HepG2 (cell line): ENCODE results near the gene CORO7. TPM values are rescaled to one million over a fixed set of nuclear protein-coding genes. Genes with fewer than 3 reads are reported as not detected.

ENCODE experiments used
- ADNP ChIP-seq: sonication (generic); formaldehyde crosslinking; IDR thresholded peaks from 2 replicates; pipeline ENCODE4 v1.4.0; 2020; ENCODE audit warnings: missing genetic modification reagents
- BCL6 ChIP-seq: IDR thresholded peaks from 2 replicates; pipeline ENCODE4 v1.6.1; 2016; ENCODE audit warnings: missing genetic modification reagents, missing compliant biosample characterization
- E2F5 ChIP-seq: sonication (generic); formaldehyde crosslinking; conservative IDR thresholded peaks from 2 replicates; pipeline ENCODE4 v1.4.0; 2020; ENCODE audit warnings: missing genetic modification reagents
- EEA1 ChIP-seq: sonication (generic); formaldehyde crosslinking; IDR thresholded peaks from 2 replicates; pipeline ENCODE4 v1.5.1; 2020; ENCODE audit warnings: mild to moderate bottlenecking, missing genetic modification reagents, borderline replicate concordance
- GABPB1 ChIP-seq: IDR thresholded peaks from 2 replicates; pipeline ENCODE4 v1.6.1; 2016; ENCODE audit warnings: mild to moderate bottlenecking, missing genetic modification reagents, moderate library complexity, missing compliant biosample characterization
- HDAC6 ChIP-seq: fragments of 200-600 bp; sonication (generic); IDR thresholded peaks from 2 replicates; pipeline ENCODE4 v1.7.0; 2017; ENCODE audit warnings: mild to moderate bottlenecking, antibody characterized with exemption, low read length, low read depth
- HOXA3 ChIP-seq: sonication (generic); formaldehyde crosslinking; IDR thresholded peaks from 2 replicates; pipeline ENCODE4 v1.5.0; 2020; ENCODE audit warnings: missing genetic modification reagents
- KDM1A ChIP-seq: IDR thresholded peaks from 2 replicates; pipeline ENCODE4 v1.6.1; 2016; ENCODE audit warnings: missing compliant biosample characterization
- MED13 ChIP-seq: sonication (generic); formaldehyde crosslinking; IDR thresholded peaks from 2 replicates; pipeline ENCODE4 v1.5.0; 2020; ENCODE audit warnings: missing genetic modification reagents
- NRL ChIP-seq: sonication (generic); formaldehyde crosslinking; IDR thresholded peaks from 2 replicates; pipeline ENCODE4 v1.5.0; 2020; ENCODE audit warnings: missing genetic modification reagents, mild to moderate bottlenecking, moderate library complexity, borderline replicate concordance
- RBAK ChIP-seq: sonication (generic); formaldehyde crosslinking; IDR thresholded peaks from 2 replicates; pipeline ENCODE4 v1.5.1; 2020; ENCODE audit warnings: mild to moderate bottlenecking, missing genetic modification reagents
- RXRB ChIP-seq: IDR thresholded peaks from 2 replicates; pipeline ENCODE4 v1.6.1; 2016; ENCODE audit warnings: borderline replicate concordance, missing genetic modification reagents, missing compliant biosample characterization
- SALL1 ChIP-seq: sonication (generic); formaldehyde crosslinking; IDR thresholded peaks from 2 replicates; pipeline ENCODE4 v1.8.0; 2022; ENCODE audit warnings: mild to moderate bottlenecking, missing genetic modification reagents
- SMC3 ChIP-seq: IDR thresholded peaks from 2 replicates; pipeline ENCODE4 v1.6.1; 2011; ENCODE audit warnings: low read length, improper control_type of control experiment
- SP5 ChIP-seq: IDR thresholded peaks from 2 replicates; pipeline ENCODE4 v1.6.1; 2016; ENCODE audit warnings: low read depth, borderline replicate concordance
- ZBTB8A ChIP-seq: sonication (generic); formaldehyde crosslinking; IDR thresholded peaks from 2 replicates; pipeline ENCODE4 v1.4.0; 2020; ENCODE audit warnings: mild to moderate bottlenecking, low read depth, missing genetic modification reagents, borderline replicate concordance
- ZNF138 ChIP-seq: sonication (generic); formaldehyde crosslinking; IDR thresholded peaks from 2 replicates; pipeline ENCODE4 v1.5.0; 2020; ENCODE audit warnings: mild to moderate bottlenecking, low read depth, missing genetic modification reagents
- ZNF335 ChIP-seq: sonication (generic); formaldehyde crosslinking; IDR thresholded peaks from 2 replicates; pipeline ENCODE4 v1.4.0; 2020; ENCODE audit warnings: missing genetic modification reagents
- ZNF382 ChIP-seq: sonication (generic); formaldehyde crosslinking; IDR thresholded peaks from 2 replicates; pipeline ENCODE4 v1.5.0; 2020; ENCODE audit warnings: missing genetic modification reagents, mild to moderate bottlenecking, borderline replicate concordance
- ZNF737 ChIP-seq: sonication (generic); formaldehyde crosslinking; IDR thresholded peaks from 2 replicates; pipeline ENCODE4 v1.5.0; 2020; ENCODE audit warnings: missing genetic modification reagents, mild to moderate bottlenecking, borderline replicate concordance
- polyA plus RNA-seq, 8 experiments: library from polyadenylated mRNA; depleted of rRNA in 3 of 8; stranded (reverse) in 7 of 8; unstranded in 1 of 8; fragments of >200 nt; fragmentation: Illumina TruSeq in 4 of 8; extraction: Trizol in 4 of 8; gene quantifications; 2 replicates each; pipeline versions ENCODE4 v1.2.1 to v1.2.3, GENCODE V29; 2011 to 2016; ENCODE audit warnings: low read depth in 4 of 8, missing spikeins in 1 of 8, mixed read lengths in 1 of 8; ENCODE audit not compliant: insufficient read depth in 1 of 8
- total RNA-seq, 5 experiments: library from RNA; depleted of rRNA; stranded (reverse); fragments of >200 nt; fragmentation: Illumina TruSeq; extraction: Trizol; gene quantifications; 2 replicates each; pipeline ENCODE4 v1.2.3, GENCODE V29; 2016; ENCODE audit warnings: low read depth in 1 of 5
- TF ChIP-seq, protein P1 (sequence below): sonication (generic); formaldehyde crosslinking; IDR thresholded peaks from 2 replicates; pipeline ENCODE4 v1.4.0; 2020; ENCODE audit warnings: missing genetic modification reagents
- TF ChIP-seq, protein P2 (sequence below): sonication (generic); formaldehyde crosslinking; IDR thresholded peaks from 2 replicates; pipeline ENCODE4 v1.5.1; 2020; ENCODE audit warnings: mild to moderate bottlenecking, missing genetic modification reagents, moderate library complexity

Gene CORO7
- total and polyA plus RNA-seq, 2 of the 13 experiments (the other 11 are each of a cell fraction or from before 2014, with no cell fraction given), result 9.9 to 14.3 TPM

GRCh38 chr16:4309833-4310266, 106.5 kb downstream of the CORO7 start (continued):
- TF ChIP-seq, protein P1, sequence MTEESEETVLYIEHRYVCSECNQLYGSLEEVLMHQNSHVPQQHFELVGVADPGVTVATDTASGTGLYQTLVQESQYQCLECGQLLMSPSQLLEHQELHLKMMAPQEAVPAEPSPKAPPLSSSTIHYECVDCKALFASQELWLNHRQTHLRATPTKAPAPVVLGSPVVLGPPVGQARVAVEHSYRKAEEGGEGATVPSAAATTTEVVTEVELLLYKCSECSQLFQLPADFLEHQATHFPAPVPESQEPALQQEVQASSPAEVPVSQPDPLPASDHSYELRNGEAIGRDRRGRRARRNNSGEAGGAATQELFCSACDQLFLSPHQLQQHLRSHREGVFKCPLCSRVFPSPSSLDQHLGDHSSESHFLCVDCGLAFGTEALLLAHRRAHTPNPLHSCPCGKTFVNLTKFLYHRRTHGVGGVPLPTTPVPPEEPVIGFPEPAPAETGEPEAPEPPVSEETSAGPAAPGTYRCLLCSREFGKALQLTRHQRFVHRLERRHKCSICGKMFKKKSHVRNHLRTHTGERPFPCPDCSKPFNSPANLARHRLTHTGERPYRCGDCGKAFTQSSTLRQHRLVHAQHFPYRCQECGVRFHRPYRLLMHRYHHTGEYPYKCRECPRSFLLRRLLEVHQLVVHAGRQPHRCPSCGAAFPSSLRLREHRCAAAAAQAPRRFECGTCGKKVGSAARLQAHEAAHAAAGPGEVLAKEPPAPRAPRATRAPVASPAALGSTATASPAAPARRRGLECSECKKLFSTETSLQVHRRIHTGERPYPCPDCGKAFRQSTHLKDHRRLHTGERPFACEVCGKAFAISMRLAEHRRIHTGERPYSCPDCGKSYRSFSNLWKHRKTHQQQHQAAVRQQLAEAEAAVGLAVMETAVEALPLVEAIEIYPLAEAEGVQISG (CRISPR knock-in tag), result 0 out of 2 replicates have a peak, but pooled peaks have one; percentile 44
- no peak for TF ChIP-seq HDAC6
- no peak for TF ChIP-seq ZNF382 (CRISPR knock-in tag)
- TF ChIP-seq BCL6, result no peak
- TF ChIP-seq E2F5, result no peak
- TF ChIP-seq ZNF138, result no peak
- no peak for TF ChIP-seq ADNP
- no peak for TF ChIP-seq ZNF737
- 0 out of 2 replicates have a peak, but pooled peaks have one; percentile 36 for TF ChIP-seq HOXA3
- TF ChIP-seq, protein P2, sequence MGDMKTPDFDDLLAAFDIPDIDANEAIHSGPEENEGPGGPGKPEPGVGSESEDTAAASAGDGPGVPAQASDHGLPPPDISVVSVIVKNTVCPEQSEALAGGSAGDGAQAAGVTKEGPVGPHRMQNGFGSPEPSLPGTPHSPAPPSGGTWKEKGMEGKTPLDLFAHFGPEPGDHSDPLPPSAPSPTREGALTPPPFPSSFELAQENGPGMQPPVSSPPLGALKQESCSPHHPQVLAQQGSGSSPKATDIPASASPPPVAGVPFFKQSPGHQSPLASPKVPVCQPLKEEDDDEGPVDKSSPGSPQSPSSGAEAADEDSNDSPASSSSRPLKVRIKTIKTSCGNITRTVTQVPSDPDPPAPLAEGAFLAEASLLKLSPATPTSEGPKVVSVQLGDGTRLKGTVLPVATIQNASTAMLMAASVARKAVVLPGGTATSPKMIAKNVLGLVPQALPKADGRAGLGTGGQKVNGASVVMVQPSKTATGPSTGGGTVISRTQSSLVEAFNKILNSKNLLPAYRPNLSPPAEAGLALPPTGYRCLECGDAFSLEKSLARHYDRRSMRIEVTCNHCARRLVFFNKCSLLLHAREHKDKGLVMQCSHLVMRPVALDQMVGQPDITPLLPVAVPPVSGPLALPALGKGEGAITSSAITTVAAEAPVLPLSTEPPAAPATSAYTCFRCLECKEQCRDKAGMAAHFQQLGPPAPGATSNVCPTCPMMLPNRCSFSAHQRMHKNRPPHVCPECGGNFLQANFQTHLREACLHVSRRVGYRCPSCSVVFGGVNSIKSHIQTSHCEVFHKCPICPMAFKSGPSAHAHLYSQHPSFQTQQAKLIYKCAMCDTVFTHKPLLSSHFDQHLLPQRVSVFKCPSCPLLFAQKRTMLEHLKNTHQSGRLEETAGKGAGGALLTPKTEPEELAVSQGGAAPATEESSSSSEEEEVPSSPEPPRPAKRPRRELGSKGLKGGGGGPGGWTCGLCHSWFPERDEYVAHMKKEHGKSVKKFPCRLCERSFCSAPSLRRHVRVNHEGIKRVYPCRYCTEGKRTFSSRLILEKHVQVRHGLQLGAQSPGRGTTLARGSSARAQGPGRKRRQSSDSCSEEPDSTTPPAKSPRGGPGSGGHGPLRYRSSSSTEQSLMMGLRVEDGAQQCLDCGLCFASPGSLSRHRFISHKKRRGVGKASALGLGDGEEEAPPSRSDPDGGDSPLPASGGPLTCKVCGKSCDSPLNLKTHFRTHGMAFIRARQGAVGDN (CRISPR knock-in tag), result peak; percentile 75
- peak; percentile 27; the same call in 1 of the 2 replicates for TF ChIP-seq SALL1 (CRISPR knock-in tag)
- no peak for TF ChIP-seq ZBTB8A
- no peak for TF ChIP-seq MED13 (CRISPR knock-in tag)
- TF ChIP-seq RBAK (CRISPR knock-in tag), result no peak
- TF ChIP-seq RXRB, result 0 out of 2 replicates have a peak, but pooled peaks have one; percentile 25
- TF ChIP-seq SP5, result no peak
- TF ChIP-seq GABPB1 (CRISPR knock-in tag), result 0 out of 2 replicates have a peak, but pooled peaks have one; percentile 38
- TF ChIP-seq EEA1 (CRISPR knock-in tag), result no peak
- no peak for TF ChIP-seq KDM1A (CRISPR knock-in tag)
- TF ChIP-seq SMC3, result peak; percentile 48; the same call in 1 of the 2 replicates
- TF ChIP-seq NRL, result peak; percentile 36; the same call in 1 of the 2 replicates
- TF ChIP-seq ZNF335 (CRISPR knock-in tag), result 0 out of 2 replicates have a peak, but pooled peaks have one; percentile 21
